Kidney (tissue), 14 donors: Measurements from ENCODE around the gene CXCR1. TPM values are rescaled to one million over a fixed set of nuclear protein-coding genes. Genes with fewer than 3 reads are reported as not detected.

Source experiments
- DNase-seq, 5 donors: peaks; one replicate each; pipeline ENCODE4 v3.0.0-alpha.2; 2013 to 2020
- FAIRE-seq: peaks from 2 replicates; lab custom pipeline; 2012; peaks lifted over from hg19 to GRCh38; lab: Jason Lieb, UNC
- H3K27ac ChIP-seq, 2 donors: one replicate each; pipeline ENCODE4 v1.7.0; 2013; ENCODE audit warnings: low read depth in 2 of 2, low read length in 2 of 2, inconsistent platforms in 1 of 2
- H3K27me3 ChIP-seq: one replicate; pipeline ENCODE4 v1.7.1; 2013; ENCODE audit warnings: low read length, inconsistent platforms; ENCODE audit not compliant: control insufficient read depth, insufficient read depth
- H3K36me3 ChIP-seq, 3 donors: one replicate each; pipeline versions ENCODE4 v1.7.0 to v1.7.1; 2013; ENCODE audit warnings: low read length in 3 of 3, control low read depth in 1 of 3, inconsistent platforms in 1 of 3; ENCODE audit not compliant: insufficient read depth in 3 of 3, control insufficient read depth in 2 of 3
- H3K4me1 ChIP-seq, 3 donors: one replicate each; pipeline versions ENCODE4 v1.7.0 to v1.7.1; 2013; ENCODE audit warnings: low read length in 3 of 3, inconsistent platforms in 1 of 3, low read depth in 1 of 3; ENCODE audit not compliant: control insufficient read depth in 2 of 3, insufficient read depth in 2 of 3
- H3K4me3 ChIP-seq, 3 donors: one replicate each; pipeline versions ENCODE4 v1.7.0 to v1.8.1; 2013; ENCODE audit warnings: low read length in 3 of 3, control low read depth in 1 of 3, inconsistent platforms in 1 of 3
- H3K9ac ChIP-seq, 3 donors: one replicate each; pipeline versions ENCODE4 v1.7.0 to v1.7.1; 2013; ENCODE audit warnings: low read length in 3 of 3, control low read depth in 1 of 3, inconsistent platforms in 1 of 3
- H3K9me3 ChIP-seq, 3 donors: one replicate each; pipeline versions ENCODE4 v1.7.0 to v1.7.1; 2013; ENCODE audit warnings: low read length in 3 of 3, control low read depth in 1 of 3, inconsistent platforms in 1 of 3; ENCODE audit not compliant: control insufficient read depth in 2 of 3, insufficient read depth in 1 of 3
- intact Hi-C: fragments of 100-400 bp; cut with DNase I; formaldehyde crosslinking; loops from one replicate; pipeline ENCODE4 v1.11.1; 2022
- polyA plus RNA-seq: library from polyadenylated mRNA; stranded (reverse); fragments of 350-450 nt; fragmentation: Illumina TruSeq; extraction: RNeasy Lipid Tissue Mini Kit (QIAGEN cat#74804); gene quantifications from one replicate; pipeline ENCODE4 v1.2.3, GENCODE V29; 2014; ENCODE audit warnings: low read depth, low replicate concordance; ENCODE audit not compliant: insufficient read depth
- total RNA-seq: library from RNA; stranded (reverse); fragmentation: NEBNext Ultra II Directional; extraction: Animal tissue kit (Norgen Biotek cat#: 25700); gene quantifications from one replicate; pipeline ENCODE4 v1.2.1, GENCODE V29; 2021
- TF ChIP-seq, protein P1 (sequence below): IDR thresholded peaks from 3 replicates; pipeline ENCODE4 v1.5.1; 2012; ENCODE audit warnings: mild to moderate bottlenecking, moderate library complexity, borderline replicate concordance; ENCODE audit not compliant: insufficient read depth; ENCODE audit errors: extremely low read depth
- donor health status: control.
- donor health status: control.
- donor health status: control.
- donor health status: control.
- donor health status: control.
- donor health status: DM: yes; HTN: yes; CAD: no.
- donor health status: Normal renal cell carcinoma (clear cell type).

CXCR1 gene
- total and polyA plus RNA-seq, 2 donors from 2014 or later = 0.09 TPM; not detected in 1

DNA sequence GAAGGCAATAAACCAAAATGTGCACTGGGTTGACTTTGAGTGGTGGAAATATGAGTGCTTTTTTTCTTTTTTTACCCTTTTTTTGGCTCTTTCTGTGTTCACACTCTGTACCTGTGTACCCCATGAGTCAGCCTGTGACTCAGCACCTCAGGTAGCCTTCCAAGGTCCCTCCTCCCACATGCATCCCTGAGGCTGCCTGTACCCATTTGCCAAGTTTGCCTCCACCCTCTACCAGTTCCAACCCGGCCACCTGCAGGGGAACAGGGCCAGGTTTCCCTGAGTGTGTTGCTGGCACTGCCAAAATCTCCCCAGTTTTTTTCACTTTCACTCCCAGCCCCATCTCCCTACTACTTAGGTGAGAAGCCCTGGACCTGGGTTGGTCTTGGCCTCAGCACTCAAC is 14.0 kb downstream of the CXCR1 start:
- no peaks in the 10 kb centered on the region for H3K27me3 ChIP-seq
- no peaks in the 10 kb centered on the region for H3K4me1 ChIP-seq
- TF ChIP-seq, protein P1, sequence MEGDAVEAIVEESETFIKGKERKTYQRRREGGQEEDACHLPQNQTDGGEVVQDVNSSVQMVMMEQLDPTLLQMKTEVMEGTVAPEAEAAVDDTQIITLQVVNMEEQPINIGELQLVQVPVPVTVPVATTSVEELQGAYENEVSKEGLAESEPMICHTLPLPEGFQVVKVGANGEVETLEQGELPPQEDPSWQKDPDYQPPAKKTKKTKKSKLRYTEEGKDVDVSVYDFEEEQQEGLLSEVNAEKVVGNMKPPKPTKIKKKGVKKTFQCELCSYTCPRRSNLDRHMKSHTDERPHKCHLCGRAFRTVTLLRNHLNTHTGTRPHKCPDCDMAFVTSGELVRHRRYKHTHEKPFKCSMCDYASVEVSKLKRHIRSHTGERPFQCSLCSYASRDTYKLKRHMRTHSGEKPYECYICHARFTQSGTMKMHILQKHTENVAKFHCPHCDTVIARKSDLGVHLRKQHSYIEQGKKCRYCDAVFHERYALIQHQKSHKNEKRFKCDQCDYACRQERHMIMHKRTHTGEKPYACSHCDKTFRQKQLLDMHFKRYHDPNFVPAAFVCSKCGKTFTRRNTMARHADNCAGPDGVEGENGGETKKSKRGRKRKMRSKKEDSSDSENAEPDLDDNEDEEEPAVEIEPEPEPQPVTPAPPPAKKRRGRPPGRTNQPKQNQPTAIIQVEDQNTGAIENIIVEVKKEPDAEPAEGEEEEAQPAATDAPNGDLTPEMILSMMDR = no peak
- H3K27ac ChIP-seq = no peak overlapping the region
- H3K9me3 ChIP-seq = no peaks in the 10 kb centered on the region
- intact Hi-C loops = no loop called here
- DNase-seq (no peak), FAIRE-seq (no peak)
- H3K36me3 ChIP-seq = no peaks in the 10 kb centered on the region
- H3K9ac ChIP-seq = no peak overlapping the region
- H3K4me3 ChIP-seq = no peak overlapping the region

DNA sequence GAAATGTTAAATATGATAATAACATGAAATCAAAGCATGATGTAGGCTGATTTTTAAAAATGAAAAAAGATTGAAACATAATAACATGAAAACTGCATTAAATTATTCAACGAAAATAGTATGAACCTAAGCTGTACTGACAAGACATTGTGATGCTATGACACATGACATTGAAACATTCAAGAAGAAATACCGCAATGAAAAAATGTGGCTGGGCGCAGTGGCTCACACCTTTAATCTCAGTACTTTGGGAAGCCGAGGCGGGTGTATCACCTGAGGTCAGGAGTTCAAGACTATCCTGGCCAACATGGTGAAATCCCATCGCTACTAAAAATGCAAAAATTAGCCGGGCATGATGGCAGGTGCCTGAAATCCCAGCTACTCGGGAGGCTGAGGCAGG is 14.6 kb downstream of the CXCR1 start:
- H3K27me3 ChIP-seq = no peaks in the 10 kb centered on the region
- no peak for FAIRE-seq
- no peak overlapping the region for H3K4me3 ChIP-seq
- DNase-seq = no peak
- H3K36me3 ChIP-seq = no peaks in the 10 kb centered on the region
- TF ChIP-seq, protein P1 = no peak
- intact Hi-C loops = no loop called here
- no peaks in the 10 kb centered on the region for H3K4me1 ChIP-seq
- H3K27ac ChIP-seq = no peak overlapping the region
- H3K9me3 ChIP-seq = no peaks in the 10 kb centered on the region
- no peak overlapping the region for H3K9ac ChIP-seq

DNA sequence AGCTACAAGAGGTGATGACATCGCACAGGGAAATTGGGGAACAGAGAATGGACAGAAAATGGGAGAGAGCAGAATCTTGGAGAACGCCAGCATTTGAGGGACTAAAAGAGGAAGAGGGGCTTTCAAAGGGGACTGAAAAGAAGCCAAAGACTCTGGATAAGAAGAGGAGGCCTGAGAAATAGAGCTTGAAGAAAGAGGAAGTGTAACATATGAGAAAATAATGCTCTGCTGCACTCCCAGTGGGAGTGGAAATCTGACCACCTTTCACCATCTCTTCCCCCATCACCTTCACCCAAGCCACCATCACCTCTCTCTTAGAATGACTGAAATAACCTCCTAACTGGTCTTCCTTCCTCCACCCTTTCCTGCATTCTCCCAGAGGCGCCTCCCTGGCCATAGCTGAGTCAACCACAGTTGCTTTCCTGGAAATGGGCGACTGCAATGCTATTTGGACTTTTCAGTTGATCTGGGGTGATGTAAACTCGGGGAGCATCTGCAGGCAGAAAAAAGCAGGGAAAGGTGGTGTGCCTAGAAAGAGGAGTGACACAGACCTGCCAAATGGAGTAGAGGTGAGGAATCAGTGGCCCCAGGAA is 16.8 kb downstream of the CXCR1 start:
- H3K27ac ChIP-seq = no peak overlapping the region
- TF ChIP-seq, protein P1 = no peak
- no peaks in the 10 kb centered on the region for H3K27me3 ChIP-seq
- H3K4me3 ChIP-seq = no peak overlapping the region
- no peaks in the 10 kb centered on the region for H3K9me3 ChIP-seq
- H3K9ac ChIP-seq = no peak overlapping the region
- FAIRE-seq (no peak), DNase-seq (no peak)
- H3K4me1 ChIP-seq = no peaks in the 10 kb centered on the region
- no peaks in the 10 kb centered on the region for H3K36me3 ChIP-seq
- intact Hi-C loops = no loop called here

DNA sequence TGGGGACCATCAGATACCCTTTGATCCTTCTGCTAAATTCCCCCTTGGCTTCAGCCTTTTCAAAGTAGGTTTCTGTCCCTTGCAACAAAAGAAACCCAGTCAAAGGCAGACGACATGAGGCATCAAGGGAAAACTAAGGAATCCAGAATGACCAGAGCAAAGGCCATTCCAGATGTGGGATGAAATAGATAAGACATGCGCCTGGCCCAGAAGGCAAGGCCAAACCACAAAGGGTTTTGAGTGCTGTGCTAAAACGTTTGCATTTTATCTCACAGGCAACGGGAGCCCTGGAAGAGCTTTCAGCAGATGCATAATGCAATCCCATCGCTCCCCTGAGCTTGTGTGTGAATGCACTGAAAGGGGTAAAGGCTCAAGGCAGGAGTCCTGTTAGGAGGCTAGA is 17.7 kb downstream of the CXCR1 start:
- intact Hi-C loops = no loop called here
- no peaks in the 10 kb centered on the region for H3K4me1 ChIP-seq
- H3K36me3 ChIP-seq = no peaks in the 10 kb centered on the region
- no peak overlapping the region for H3K4me3 ChIP-seq
- H3K9me3 ChIP-seq = no peaks in the 10 kb centered on the region
- H3K9ac ChIP-seq = no peak overlapping the region
- FAIRE-seq = no peak
- H3K27me3 ChIP-seq = no peaks in the 10 kb centered on the region
- TF ChIP-seq, protein P1 = no peak
- DNase-seq = no peak
- no peak overlapping the region for H3K27ac ChIP-seq
